HS-27A (cell line): ENCODE results near the gene C2orf81.
"Not testable (repeated sequence)": the region's sequence is repeated elsewhere in the genome, so short reads cannot be mapped to it uniquely, and the experiment has no call there.

Experiments used
- DNase-seq: peaks from one replicate; pipeline ENCODE4 v3.0.0-alpha.2; 2012; ENCODE audit warnings: low read depth, missing footprints

Gene C2orf81

DNA sequence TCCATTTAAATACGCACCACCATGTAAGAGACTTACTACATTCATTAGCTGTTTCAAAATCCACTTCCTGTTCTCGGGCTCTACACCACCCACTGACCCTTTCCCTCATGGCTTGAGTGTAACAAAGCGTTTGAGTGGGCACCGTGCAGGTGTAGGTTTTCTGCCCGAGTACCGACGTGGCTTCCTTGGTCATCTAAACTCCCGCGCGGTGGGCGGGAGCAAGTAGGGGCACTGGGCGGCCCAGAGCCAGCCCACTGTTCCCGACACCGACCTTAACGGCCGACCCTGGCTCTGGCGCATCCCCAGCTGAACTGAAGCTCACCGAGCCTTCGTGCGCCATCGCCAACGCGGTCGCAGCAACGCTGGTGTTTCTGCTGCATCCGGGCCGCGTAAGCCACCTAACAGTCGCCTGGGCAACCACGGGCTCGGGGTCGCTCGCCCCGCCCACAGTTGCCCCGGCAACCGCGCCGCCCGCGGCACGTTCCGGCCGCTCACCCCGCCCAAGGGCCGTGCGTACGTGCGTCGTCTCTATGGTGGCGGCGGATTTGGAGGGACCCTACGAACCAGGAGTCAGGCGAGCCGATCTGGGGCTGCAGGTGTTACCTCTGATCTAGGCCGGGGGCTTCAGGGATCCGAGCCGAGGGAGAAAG is at the start of gene C2orf81, which contains the start of gene WDR54:
TSS of gene C2orf81 (minus strand) at position 399 of the 650 bp plus-strand sequence. CDS start at position 340, 59 bp downstream.
TSS of gene WDR54 (plus strand) at position 510 of the 650 bp plus-strand sequence. CDS start 424 bp downstream, outside the sequence.
- peak; percentile 68 for DNase-seq

DNA sequence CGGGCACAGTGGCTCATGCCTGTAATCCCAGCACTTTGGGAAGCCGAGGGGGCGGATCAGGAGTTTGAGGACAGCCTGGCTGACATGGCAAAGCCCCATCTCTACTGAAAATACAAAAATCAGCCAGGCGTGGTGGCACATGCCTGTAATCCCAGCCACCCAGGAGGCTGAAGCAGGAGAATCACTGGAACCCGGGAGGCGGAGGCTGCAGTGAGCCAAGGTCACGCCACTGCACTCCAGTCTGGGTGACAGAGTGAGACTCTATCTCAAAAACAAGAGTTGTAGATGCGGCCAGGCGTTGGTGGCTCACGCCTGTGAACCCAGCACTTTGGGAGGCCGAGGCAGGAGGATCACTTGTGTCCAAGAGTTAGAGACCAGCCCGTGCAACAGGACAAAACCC is 49.3 kb upstream of the C2orf81 start:
- DNase-seq: not testable (repeated sequence)

DNA sequence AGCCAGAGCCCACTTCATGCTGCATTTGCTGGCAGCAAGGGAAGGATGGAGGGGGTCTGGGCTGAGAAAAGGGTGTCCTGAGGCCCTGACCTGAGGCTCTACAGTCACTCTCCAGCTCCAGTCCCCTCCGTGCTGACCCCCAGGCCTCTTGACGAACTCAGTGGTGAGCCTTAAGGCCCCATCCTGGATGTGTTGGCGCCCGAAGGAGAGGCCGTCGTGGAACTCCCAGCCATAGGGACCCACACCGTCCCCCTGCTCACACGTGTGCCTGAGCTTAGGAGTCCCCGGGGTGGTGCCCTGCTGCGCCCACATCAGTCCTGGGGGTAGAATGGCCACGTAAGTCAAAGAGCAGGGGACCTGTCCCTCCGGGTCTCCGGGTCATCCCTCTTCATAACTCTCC is 43.0 kb upstream of the C2orf81 start:
- DNase-seq: no peak

DNA sequence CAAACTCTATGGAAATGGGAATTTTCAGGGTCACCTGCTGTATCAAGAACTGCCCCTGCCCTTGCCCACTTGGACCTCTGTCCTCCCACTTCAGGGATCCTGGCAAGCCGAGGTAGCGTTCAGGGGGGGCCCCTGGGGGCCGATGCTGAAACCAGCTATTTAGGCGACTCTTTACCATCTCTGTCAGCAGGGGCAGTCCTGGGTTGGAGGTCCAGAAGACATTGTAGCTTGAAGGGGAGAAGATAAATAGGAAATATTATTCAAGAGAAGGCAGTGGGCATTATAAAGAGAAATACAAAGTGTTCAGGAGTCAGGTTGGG is 41.3 kb upstream of the C2orf81 start:
- DNase-seq: no peak

DNA sequence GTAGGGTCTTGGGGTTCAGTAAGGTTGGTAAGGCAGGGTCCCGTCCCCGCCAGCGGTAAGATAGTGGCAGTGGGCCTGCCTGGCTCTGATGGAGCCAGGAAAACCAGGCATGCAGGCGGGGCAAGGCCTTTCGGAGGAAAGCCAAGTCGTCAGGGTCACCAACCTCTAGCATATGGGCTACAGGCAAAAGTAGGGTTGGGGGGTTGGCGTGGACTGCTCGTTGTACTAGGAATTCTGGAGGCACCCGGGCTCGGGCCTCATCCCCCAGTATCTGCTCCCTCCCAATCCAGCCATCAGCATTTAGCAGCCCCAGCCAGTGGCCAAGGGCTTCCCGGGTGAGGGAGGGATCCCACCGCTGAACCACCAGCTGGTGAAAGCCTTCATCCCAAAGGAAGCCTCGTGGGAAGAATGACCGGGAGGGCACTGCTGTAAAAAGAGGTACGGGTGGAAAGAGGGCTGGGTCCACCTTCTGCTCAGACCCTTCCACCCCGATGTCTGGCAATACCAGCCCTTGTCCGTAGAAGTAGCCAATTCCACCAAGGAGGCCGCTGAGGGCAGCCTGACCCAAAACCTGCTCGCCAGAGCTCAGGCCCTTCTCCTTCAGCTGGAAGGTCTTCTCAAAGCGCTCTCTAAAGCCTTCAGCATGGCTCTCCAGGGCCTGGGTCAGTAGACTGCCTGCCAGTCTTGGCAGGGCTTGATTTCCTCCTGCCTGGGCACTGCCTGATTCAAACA is 40.8 kb upstream of the C2orf81 start:
- DNase-seq: no peak

DNA sequence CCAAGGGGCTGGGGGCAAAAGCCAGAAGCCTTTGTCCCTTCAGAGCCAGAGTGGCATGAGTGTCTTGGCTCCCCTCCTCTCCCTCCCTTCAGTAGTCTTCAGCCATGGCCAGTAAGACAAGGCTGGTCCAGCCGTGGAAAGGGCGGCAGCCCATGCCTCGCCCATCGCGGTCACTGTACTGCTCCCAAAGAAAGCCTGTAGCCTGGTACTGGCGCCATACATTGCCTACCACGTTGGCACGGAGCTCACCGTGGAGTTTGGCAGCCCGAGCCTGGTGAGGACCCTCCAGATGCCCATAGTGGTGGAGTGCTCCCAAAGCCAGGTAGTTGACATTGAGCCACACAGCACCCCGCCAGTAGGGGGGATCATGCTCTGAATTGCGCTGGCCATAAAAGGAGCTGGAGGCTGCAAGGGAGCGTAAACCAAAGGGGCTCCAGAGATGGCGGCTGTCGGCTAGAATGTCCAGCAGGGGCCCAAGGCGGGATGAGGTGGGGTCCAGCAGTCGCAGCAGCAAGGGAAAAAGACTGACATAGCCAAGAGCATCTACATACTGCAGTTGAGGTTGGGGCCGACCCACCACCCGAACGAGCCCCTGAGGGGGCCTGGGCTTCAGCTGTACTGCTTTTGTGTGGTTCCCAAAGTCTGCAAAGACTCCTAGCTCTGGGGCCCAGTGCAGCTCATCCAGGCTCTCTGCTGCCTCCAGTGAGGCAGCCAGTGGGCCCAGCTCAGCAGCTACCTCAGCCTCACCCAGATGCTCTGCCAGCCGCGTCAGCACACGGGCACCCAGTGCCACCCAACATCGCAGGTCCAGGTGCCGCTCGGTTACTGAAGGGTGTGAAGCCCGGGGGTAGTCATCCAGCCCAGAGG is 40.0 kb upstream of the C2orf81 start:
- DNase-seq: no peak

DNA sequence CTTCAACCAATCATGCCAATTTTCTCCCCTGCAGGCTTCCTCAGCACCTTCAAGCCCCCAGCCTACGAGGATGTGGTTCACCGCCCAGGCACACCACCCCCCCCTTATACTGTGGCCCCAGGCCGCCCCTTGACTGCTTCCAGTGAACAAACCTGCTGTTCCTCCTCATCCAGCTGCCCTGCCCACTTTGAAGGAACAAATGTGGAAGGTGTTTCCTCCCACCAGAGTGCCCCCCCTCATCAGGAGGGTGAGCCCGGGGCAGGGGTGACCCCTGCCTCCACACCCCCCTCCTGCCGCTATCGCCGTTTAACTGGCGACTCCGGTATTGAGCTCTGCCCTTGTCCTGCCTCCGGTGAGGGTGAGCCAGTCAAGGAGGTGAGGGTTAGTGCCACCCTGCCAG is 38.8 kb upstream of the C2orf81 start:
- DNase-seq: not testable (repeated sequence)

DNA sequence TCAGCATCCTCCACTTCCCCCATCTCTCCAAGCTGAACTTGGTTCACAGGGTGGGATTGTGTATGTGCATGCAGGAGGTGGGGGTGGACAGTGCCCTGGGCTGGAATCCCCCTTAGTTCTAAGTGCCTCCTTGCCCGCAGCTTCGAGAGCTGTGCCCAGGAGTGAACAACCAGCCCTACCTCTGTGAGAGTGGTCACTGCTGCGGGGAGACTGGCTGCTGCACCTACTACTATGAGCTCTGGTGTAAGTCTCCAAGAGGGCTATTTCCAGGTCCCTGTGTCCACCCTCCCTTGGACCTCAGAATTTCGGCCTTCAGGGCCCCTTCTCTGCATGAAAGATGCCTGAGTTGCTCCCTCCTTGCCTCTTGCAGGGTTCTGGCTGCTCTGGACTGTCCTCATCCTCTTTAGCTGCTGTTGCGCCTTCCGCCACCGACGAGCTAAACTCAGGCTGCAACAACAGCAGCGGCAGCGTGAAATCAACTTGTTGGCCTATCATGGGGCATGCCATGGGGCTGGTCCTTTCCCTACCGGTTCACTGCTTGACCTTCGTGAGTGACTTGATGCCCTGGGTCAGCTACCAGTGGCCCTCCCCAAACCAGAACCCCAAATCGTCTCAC is 38.2 kb upstream of the C2orf81 start:
- DNase-seq: not testable (repeated sequence)

DNA sequence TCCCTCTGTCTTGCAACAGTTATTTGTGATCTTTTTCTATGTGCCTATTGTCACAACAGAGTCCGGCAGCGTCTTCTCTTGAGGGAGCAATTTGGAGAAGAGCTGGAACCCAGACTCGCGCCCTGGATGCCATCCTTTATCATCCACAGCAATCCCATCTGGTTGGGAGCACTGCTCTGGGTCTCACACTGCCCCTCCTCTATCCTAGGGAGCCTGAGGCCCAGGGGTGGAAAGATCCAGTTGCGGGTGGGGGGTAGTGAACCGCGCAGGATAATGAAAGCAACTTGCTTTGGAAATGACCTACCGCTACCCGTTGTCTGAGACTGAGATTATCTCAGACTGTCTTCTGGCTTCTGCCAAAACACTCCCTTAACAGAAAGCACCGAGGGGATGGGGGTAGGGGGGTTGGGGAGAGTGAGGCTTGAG is 37.5 kb upstream of the C2orf81 start:
- no peak for DNase-seq

DNA sequence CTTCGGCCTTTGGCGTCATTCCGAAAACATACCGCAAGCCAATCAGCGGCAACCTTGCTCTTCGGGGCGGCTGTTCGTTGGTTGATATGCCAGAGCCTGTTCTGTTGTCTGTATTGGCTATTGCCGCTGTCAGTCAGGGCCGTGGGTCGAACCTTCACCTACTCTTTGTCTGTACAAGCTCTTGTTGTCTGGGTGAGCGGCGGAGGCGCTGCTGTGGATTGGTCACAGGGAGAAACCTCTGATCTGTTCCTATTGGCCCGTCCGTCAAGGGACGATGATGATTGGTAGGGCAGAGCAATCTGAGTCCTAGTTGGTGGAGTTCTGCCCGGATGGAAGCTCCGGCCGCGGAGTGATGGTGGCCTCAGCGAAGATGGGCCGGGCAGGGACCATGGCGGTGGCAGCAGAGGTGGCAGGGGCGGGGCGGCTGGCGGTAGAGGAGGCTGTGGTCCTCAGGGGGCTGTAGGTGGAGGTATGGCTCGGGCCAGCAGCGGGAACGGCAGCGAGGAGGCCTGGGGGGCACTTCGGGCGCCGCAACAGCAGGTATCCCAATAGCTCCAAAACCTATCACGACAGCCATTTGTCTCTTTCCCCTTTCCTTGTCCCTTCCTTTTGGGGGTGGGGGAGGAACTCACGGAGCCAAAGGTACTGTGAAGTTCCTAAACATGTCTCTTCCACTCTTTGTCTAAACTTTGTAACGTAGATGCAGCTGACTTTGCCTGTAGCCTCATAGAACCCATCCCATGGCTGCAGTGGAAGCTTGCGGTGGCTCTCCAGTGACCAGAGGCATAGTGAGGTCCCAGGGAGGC is 36.9 kb upstream of the C2orf81 start, which contains the start of gene WBP1:
TSS of gene WBP1 (plus strand) at position 307 of the 806 bp plus-strand sequence. CDS start at position 472, 165 bp downstream.
- DNase-seq: peak; percentile 100

DNA sequence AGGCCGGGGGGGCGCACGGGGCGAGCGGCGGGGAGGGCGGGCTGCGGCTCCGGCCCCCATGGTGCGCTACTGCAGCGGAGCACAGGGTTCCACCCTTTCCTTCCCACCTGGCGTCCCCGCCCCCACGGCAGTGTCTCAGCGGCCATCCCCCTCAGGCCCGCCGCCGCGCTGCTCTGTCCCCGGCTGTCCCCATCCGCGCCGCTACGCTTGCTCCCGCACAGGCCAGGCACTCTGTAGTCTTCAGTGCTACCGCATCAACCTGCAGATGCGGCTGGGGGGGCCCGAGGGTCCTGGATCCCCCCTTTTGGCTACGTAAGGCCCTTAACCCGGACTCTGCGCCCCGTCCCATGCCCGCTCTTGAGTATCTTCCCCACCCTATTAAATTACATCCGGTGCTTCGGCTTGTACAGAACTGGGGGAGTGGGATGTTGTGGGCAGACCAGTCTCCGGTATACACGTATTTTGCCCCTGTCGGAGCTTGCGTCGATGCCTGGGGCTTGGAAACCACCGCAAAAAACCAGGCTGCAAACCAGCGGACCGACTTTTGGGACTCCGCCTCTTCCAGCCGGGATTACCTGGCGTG is 36.2 kb upstream of the C2orf81 start:
- DNase-seq: no peak

DNA sequence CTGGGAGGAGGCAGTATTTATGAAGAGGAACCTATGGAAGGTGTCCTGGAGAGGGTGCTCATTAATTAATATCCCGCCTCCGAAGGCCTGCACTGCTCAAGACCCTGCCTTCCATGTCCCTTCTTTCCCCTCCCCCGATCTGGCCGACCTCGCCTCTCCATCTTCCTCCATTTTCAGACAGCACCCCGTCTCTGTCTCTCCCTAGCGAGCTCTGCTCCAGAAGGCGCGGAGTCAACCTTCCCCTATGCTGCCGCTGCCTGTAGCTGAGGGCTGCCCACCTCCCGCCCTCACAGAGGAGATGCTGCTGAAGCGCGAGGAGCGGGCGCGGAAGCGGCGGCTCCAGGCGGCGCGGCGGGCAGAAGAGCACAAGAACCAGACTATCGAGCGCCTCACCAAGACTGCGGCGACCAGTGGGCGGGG is 35.7 kb upstream of the C2orf81 start:
- no peak for DNase-seq

DNA sequence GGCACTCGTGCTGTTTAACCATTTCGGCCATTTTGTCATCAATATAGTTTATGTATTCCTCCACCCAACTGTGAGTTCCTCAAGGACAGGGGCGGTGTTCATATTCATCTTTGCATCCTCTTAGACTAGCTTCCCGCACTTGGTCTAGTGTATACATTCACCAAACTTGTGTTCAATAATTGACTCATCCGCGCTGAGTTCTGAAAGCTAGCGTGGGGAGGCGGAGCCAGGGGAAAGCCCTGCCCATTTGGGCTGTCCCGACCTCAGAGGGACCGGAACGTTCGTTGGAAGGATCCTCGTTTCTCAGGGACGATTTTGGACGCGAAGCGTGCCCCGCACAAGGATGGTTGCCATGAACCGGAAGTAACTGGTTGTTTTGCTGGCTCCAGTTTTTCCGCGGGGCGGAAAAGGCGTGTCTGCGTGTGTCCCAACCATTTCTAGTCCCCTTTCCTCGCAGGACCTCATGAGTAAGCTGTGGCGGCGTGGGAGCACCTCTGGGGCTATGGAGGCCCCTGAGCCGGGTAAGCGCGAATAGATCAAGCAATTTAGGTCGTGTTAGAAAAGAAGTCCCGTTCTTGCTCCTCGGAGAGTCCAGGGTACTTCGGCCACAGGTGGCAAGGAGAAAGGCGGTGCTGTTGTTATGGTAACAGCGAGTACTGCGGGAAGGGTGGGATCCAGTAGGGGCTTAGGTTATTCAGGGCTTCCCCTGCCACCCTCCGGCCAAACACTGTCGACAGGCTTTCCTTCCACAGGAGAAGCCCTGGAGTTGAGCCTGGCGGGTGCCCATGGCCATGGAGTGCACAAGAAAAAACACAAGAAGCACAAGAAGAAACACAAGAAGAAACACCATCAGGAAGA is 33.5 kb upstream of the C2orf81 start, which contains the start of gene INO80B:
TSS of gene INO80B (plus strand) at position 434 of the 858 bp plus-strand sequence. CDS start at position 464, 30 bp downstream.
- DNase-seq: peak; percentile 97

DNA sequence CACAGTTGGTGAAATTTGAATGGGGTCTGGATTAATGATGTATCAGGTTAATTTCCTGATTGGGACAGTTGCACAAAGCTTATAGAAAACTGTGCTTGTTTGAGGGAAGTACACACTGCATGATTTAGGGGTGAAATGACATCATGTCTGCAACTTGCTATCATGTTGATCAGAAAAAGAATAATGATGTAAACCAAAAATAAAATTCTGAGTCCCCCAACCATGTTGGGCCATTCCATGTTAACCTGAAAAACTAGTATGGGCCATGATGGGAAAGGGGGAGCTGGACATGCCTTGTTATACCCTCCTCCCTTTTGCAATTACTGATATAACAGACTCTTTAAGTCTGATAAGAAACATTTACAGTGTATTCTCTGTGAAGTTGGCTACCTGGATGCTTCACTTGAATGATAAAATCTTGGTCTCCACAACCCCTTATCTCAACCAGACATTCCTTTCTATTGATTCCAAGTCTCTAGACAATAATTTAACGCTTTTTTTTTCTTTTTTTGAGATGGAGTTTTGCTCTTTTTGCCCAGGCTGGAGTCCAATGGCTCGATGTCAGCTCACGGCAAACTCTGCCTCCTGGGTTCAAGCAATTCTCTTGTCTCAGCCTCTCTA is 29.3 kb upstream of the C2orf81 start:
- no peak for DNase-seq

DNA sequence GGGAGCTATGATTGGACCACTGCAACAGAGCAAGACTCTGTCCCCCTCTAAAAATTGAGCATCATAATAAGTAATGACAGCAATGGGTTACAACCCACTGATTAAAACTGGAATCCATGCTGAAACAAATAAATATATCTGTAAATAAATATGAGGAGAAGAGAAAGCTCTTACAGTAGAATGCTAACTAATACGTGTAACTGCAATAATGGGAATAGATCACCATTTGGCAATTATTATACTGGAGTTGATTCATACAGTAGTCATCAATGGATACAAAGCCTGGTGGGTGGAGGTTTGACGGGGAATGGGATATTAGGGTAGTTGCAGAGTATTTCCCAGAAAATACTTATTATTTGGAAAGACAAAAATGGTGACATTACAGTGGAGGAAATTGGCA is 27.4 kb upstream of the C2orf81 start:
- no peak for DNase-seq

DNA sequence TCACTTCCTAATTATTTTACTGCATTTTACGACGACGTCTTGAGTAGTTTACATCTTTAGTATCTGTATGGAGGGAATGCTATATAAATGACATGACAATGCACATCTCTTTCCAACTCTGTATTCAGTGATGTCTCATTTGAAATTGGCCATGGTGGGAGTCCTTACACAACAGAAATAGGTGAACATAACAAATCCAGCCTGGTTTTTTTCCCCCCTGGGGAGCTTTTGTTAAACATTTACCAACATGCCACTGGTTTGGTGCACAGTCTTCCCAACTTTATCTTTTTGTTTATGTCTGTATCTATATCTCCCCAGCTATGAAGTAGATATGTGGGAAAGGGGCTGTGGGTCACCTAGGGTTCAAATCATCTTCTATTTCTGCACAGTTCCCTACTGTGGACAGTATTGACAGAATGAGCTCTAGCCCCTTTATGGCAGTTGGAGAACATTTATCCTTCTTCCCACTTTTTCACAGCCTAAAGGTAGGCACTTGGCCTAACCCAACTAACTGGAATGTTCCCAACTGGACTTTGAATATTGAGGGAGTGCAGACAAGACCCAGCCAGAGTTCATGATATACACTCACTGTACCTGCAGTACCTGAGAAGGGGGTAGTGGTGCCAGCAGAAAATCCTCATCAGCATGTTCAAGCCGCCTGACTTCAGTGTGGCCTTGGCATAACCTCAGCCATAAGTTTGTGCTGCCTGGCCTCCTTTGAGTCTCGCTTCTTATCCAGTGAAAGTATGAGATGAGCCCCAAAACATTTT is 26.0 kb upstream of the C2orf81 start:
- no peak for DNase-seq

DNA sequence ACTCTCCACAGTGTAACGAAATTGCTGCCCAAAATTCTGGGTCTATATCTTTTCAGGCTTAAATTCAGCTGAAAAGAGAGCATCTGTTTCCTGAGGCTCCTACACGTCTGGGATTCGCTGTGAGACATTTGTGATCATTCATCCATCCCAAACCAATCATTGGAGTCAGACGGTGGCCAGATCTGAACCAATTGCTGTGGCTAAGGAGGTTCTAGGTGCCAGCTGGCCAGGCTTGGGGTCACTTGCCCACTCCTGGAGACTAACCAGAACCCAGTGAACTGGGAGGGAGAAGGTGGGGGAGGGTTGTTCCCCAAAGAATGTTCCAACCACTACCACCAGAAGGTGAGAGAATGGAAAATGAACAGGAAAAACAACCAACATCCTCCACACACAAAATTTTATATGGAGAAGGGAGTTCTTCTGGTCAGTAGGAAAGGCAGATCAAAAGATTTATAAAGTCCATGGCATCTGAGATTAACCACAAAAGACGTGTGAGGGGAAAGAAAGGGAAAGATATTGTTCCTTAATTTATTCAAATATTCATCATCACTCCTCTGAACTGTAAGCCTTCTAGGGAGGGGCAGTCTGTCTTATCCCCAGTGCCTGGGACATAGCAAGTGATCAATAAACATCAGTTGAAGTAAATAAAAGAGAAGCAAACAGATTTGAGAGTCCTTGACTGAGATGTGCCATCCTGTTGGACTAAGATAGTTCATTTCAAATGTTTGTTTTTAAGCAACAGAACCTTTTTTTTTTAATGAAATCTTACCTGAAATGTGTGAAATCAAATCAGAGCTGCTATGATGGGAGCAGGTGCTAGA is 23.3 kb upstream of the C2orf81 start:
- no peak for DNase-seq
